Activated naive CD4-positive, alpha-beta T cell treated with anti-CD3 and anti-CD28 coated beads, Interleukin-2, amount 50 U/mL, for 24 hours (primary cell): Measurements from ENCODE around the gene SLC16A3.
"Not testable (repeated sequence)": the region's sequence is repeated elsewhere in the genome, so short reads cannot be mapped to it uniquely, and the experiment has no call there.

Experiments used
- H3K27ac Mint-ChIP-seq: one replicate; pipeline ENCODE4 v1.8.0; 2021; ENCODE audit warnings: mild to moderate bottlenecking, mixed read lengths
- H3K27me3 Mint-ChIP-seq: one replicate; pipeline ENCODE4 v1.8.0; 2021; ENCODE audit warnings: mixed read lengths
- H3K36me3 Mint-ChIP-seq: one replicate; pipeline ENCODE4 v1.8.0; 2021; ENCODE audit warnings: mixed read lengths
- H3K4me1 Mint-ChIP-seq: one replicate; pipeline ENCODE4 v1.8.0; 2021; ENCODE audit warnings: mixed read lengths
- H3K4me3 Mint-ChIP-seq: one replicate; pipeline ENCODE4 v1.8.0; 2021; ENCODE audit warnings: mild to moderate bottlenecking, mixed read lengths
- H3K9me3 Mint-ChIP-seq: one replicate; pipeline ENCODE4 v1.8.0; 2021; ENCODE audit warnings: mixed read lengths

The SLC16A3 gene

GRCh38 chr17:82245134-82246039 is 16.5 kb downstream of the SLC16A3 start:
- H3K4me3 Mint-ChIP-seq, result no peak overlapping the region
- H3K27ac Mint-ChIP-seq, result peak overlapping the region; percentile 70
- peaks cover 5% of the 10 kb centered on the region for H3K36me3 Mint-ChIP-seq
- peaks cover 41% of the 10 kb centered on the region for H3K4me1 Mint-ChIP-seq
- H3K27me3 Mint-ChIP-seq, result no peaks in the 10 kb centered on the region
- H3K9me3 Mint-ChIP-seq, result no peaks in the 10 kb centered on the region

DNA sequence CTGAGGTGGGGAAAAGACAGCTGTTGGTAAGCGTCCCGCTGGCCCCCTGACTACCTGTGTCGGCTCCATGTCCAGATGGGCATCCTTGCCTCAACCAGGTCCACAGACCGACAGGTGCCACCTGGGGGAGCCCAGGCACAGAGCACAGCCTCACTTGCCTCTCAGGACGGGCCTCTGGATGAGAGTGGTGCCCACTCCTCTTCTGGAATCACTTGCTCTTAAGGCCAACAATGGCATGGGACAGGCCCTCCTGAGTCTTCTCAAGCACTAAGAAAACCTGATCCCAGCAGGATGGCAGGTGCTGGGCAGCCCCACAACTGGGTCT is 17.2 kb downstream of the SLC16A3 start:
- Mint-ChIP-seq H3K9me3 (no peaks in the 10 kb centered on the region), H3K36me3 (peaks cover 5% of the 10 kb centered on the region), H3K4me3 (no peak overlapping the region), H3K4me1 (peaks cover 35% of the 10 kb centered on the region), H3K27ac (peak overlapping the region; percentile 30), H3K27me3 (no peaks in the 10 kb centered on the region)

- Mint-ChIP-seq H3K4me3 (no peak overlapping the region), H3K27ac (peak overlapping the region; percentile 30), H3K36me3 (peaks cover 7% of the 10 kb centered on the region), H3K9me3 (no peaks in the 10 kb centered on the region), H3K4me1 (peaks cover 31% of the 10 kb centered on the region), H3K27me3 (no peaks in the 10 kb centered on the region)
Measured at GRCh38 chr17:82246365-82247181, 17.7 kb downstream of the SLC16A3 start.

DNA sequence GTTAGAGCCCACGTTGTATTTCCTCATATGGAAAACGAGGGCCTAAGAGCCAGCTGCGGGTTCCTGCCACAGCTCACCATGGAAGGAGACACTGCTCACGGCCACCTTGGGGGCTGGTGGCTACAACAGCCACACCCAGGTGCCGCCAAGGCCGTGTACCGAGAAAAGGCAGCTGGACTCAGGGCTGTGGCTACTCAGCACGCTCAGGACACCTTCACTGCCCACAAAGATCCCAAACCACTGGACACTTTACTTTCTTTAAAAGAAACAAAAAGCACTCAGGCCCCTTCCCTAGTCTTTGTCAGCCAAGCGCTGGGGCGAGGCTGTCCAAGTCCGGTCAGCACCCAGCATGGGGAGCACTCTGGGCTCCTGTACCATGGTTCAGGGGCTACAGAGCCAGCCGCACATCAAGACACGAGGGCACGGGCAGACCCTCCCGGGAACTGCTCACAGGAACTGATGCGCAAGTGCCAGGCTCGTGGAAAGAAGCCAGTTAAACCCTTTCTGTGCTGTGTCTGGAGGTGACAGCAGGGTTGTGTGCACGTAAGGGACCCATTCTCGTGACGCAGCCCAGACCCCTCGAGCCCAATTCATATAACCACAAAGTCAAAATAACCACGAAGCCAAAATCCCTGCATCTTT is 18.5 kb downstream of the SLC16A3 start:
- H3K36me3 Mint-ChIP-seq, result peaks cover 9% of the 10 kb centered on the region
- H3K4me3 Mint-ChIP-seq, result no peak overlapping the region
- H3K27ac Mint-ChIP-seq, result peak overlapping the region; percentile 13
- H3K27me3 Mint-ChIP-seq, result no peaks in the 10 kb centered on the region
- no peaks in the 10 kb centered on the region for H3K9me3 Mint-ChIP-seq
- H3K4me1 Mint-ChIP-seq, result peaks cover 29% of the 10 kb centered on the region

DNA sequence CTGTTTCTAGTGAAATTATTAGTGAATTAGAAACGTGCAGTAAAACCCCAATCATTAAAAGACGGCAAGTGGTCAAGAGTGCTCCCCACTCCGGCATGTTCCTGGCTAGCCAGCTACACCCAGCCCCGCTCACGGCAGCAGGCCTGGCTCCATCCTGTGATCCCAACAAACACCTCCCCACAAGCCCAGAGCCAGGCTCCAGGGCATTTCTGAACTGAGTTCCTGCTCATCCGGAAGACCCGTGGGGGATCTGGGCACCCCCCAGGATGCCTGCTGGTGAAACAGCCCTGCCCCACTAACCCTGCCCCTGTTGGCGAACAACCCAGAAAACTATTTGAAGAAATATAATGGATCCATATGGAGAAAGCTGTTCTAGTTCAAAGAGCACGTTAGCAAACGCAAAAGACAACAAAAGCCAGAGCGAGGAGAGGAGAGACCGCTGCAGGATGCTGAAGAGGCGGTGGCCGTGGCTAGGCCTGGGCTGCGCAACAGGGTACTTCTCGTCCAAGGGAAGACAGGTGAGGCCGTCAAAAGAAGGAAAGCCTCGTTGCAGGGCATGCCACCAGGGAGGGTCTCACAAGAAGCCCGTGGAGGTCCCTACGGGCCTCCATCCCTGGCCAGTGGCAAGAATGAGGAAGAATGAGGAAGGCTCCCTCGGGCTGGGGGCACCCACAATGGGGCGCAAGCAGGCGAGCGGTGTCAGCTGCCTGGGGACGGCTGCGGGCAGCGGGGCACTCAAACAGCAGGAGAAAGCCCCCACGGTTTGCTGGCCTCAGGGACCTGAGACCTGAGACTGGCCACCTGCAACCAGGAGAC is 19.2 kb downstream of the SLC16A3 start:
- Mint-ChIP-seq H3K27me3 (no peaks in the 10 kb centered on the region), H3K4me1 (peaks cover 24% of the 10 kb centered on the region), H3K36me3 (peaks cover 14% of the 10 kb centered on the region), H3K9me3 (no peaks in the 10 kb centered on the region), H3K4me3 (no peak overlapping the region), H3K27ac (peak overlapping the region; percentile 13)

DNA sequence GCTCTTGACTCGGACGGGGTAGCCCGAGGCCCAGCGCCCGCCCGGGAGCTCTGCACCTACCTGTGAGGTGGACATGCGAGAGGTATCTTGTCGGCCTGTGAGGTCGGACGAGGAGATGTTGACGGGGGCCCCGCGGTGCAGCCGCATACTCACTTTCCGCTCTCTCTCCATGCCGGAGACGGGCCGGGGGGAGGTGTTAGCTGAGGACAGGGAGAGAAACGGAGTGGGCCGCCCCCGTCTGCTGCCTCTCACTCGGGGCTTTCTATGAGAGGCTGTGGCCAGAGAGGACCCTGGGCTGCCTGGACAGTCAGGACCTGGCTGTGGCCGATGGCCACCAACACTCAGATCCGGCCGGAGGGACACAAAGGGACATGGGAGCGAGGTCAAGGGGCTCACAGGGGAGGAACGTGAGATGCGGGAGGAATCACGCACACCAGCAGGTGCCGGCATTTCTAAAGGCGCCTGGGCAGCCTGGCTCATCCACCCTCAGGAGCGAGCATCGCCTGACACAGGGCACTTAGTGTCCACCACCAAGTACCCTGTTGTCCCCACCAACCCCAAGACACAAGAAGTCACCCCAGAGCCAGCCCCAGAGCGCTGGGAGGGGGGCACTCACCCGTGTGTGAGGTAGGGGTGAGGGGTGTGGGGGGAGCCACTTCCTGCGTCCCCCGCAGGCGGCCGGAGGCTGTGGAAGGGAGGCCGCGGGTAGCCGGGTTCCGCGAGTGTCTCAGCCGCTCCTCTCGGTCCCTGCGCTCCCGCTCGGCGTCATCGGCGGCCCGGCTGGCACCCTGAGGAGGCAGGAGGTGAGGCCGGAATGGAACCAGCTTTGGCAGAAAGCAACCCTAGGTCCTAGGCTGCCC is 20.2 kb downstream of the SLC16A3 start:
- Mint-ChIP-seq H3K36me3 (peaks cover 12% of the 10 kb centered on the region), H3K4me1 (peaks cover 23% of the 10 kb centered on the region), H3K27me3 (no peaks in the 10 kb centered on the region), H3K27ac (no peak overlapping the region), H3K9me3 (no peaks in the 10 kb centered on the region), H3K4me3 (no peak overlapping the region)

- no peaks in the 10 kb centered on the region for H3K9me3 Mint-ChIP-seq
- H3K27me3 Mint-ChIP-seq, result no peaks in the 10 kb centered on the region
- H3K4me3 Mint-ChIP-seq, result no peak overlapping the region
- no peak overlapping the region for H3K27ac Mint-ChIP-seq
- H3K36me3 Mint-ChIP-seq, result peaks cover 10% of the 10 kb centered on the region
- H3K4me1 Mint-ChIP-seq, result peaks cover 15% of the 10 kb centered on the region
Measured at GRCh38 chr17:82249896-82250581, 21.2 kb downstream of the SLC16A3 start.

DNA sequence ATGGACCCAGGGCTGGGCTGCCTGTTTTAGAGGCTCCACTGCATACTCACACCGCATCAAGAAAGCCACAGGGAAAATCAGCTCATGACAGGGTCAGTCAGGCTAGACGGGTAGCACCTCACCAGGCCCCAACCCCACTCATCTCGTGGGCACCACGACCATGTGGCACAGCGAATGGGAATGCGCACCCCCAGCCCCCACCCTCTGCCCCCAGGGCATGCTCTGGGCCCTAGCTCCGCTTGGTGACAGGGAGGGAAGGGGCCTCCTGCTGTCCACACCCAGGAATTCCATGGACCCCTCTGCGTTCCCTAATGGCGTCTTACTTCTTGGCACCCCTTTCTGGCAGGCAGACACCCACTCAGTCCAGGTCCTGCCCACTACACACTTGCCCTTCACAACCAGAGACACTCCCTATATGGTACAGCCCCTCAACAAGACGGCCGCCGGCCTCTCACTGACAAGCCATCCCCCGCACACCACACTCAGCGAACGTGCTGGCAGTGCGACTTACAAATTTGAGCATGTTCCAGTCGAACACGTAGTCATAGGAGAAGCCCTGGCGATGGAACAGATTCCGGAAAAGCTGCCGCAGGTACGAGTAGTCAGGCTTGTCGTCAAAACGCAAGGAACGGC is 22.1 kb downstream of the SLC16A3 start:
- Mint-ChIP-seq H3K27ac (no peak overlapping the region), H3K36me3 (peaks cover 12% of the 10 kb centered on the region), H3K4me3 (no peak overlapping the region), H3K9me3 (no peaks in the 10 kb centered on the region), H3K27me3 (no peaks in the 10 kb centered on the region), H3K4me1 (peaks cover 20% of the 10 kb centered on the region)

GRCh38 chr17:82252511-82253178 is 23.8 kb downstream of the SLC16A3 start:
- H3K36me3 Mint-ChIP-seq, result peaks cover 18% of the 10 kb centered on the region
- H3K27ac Mint-ChIP-seq, result peak overlapping the region; percentile 46
- H3K4me3 Mint-ChIP-seq, result no peak overlapping the region
- no peaks in the 10 kb centered on the region for H3K27me3 Mint-ChIP-seq
- peaks cover 22% of the 10 kb centered on the region for H3K4me1 Mint-ChIP-seq
- H3K9me3 Mint-ChIP-seq, result no peaks in the 10 kb centered on the region

GRCh38 chr17:82253179-82253544 is 24.3 kb downstream of the SLC16A3 start:
- H3K4me1 Mint-ChIP-seq, result peaks cover 21% of the 10 kb centered on the region
- H3K4me3 Mint-ChIP-seq, result no peak overlapping the region
- peaks cover 18% of the 10 kb centered on the region for H3K36me3 Mint-ChIP-seq
- H3K9me3 Mint-ChIP-seq, result no peaks in the 10 kb centered on the region
- no peak overlapping the region for H3K27ac Mint-ChIP-seq
- H3K27me3 Mint-ChIP-seq, result no peaks in the 10 kb centered on the region

GRCh38 chr17:82254096-82254495 is 25.3 kb downstream of the SLC16A3 start:
- H3K9me3 Mint-ChIP-seq, H3K27ac Mint-ChIP-seq, H3K27me3 Mint-ChIP-seq, H3K4me3 Mint-ChIP-seq: not testable (repeated sequence)
- peaks cover 27% of the 10 kb centered on the region for H3K4me1 Mint-ChIP-seq
- H3K36me3 Mint-ChIP-seq, result peaks cover 20% of the 10 kb centered on the region

DNA sequence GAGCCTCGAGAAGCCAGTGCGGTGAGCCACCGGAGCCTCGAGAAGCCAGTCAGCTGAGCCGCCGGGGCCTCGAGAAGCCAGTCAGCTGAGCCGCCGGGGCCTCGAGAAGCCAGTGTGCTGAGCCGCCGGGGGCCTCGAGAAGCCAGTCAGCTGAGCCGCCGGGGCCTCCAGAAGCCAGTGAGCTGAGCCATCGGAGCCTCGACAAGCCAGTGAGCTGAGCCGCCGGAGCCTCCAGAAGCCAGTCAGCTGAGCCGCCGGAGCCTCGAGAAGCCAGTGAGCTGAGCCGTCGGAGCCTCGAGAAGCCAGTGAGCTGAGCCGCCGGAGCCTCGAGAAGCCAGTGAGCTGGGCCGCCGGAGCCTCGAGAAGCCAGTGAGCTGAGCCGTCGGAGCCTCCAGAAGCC is 25.9 kb downstream of the SLC16A3 start:
- Mint-ChIP-seq H3K36me3 (peaks cover 20% of the 10 kb centered on the region), H3K4me1 (peaks cover 32% of the 10 kb centered on the region)
- H3K27ac Mint-ChIP-seq, H3K27me3 Mint-ChIP-seq, H3K9me3 Mint-ChIP-seq, H3K4me3 Mint-ChIP-seq: not testable (repeated sequence)

DNA sequence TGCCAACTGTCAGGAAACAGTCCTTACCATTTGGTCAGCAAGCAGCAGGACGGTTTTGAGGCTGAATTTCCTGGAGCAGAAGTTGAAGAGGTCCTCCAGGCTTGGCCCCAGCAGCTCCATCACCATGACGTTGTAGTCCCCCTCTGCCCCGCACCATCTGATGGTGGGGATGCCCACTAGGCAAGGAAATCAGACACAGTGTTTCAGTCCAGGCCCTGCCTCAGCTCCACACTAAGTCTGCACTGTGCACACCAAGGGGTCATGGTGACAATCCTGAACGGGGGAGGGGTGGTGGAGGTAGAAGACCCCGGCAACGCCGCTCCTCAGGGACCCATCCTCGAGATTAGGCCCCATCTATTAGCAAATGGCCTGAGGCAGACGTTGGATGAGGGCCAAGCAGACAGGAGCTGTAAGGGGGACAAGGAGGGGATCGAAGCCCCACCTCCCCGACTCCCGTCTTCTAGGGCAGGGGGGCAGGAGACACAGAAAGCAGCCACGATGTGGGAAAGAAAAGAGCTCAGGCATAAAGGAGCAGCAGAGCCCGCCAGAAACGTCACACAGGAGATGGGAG is 26.6 kb downstream of the SLC16A3 start:
- Mint-ChIP-seq H3K27me3 (no peaks in the 10 kb centered on the region), H3K9me3 (no peaks in the 10 kb centered on the region), H3K4me3 (no peak overlapping the region), H3K36me3 (peaks cover 20% of the 10 kb centered on the region), H3K4me1 (peaks cover 39% of the 10 kb centered on the region), H3K27ac (peak overlapping the region; percentile 55)
